Liver (tissue), 3 donors: ENCODE results near the gene PDRG1.

Experiments
- CTCF ChIP-seq: fragments of 150-350 bp; IDR thresholded peaks from 2 replicates; pipeline ENCODE4 v1.5.1; 2017; ENCODE audit warnings: improper control_type of control experiment, low read depth, low read length; ENCODE audit not compliant: missing input control
- HNF4A ChIP-seq, 2 donors: conservative IDR thresholded peaks; 2 replicates each; pipeline ENCODE4 v1.6.1; 2016; ENCODE audit warnings: antibody characterized with exemption in 2 of 2, mild to moderate bottlenecking in 2 of 2
- REST ChIP-seq: IDR thresholded peaks from 2 replicates; pipeline ENCODE4 v1.6.1; 2016; ENCODE audit warnings: antibody characterized with exemption, mild to moderate bottlenecking
- SP1 ChIP-seq: IDR thresholded peaks from 2 replicates; pipeline ENCODE4 v1.6.1; 2018; ENCODE audit warnings: antibody characterized with exemption, mild to moderate bottlenecking
- donor health status: healthy.
- donor health status: healthy.

- TF ChIP-seq CTCF, result no peak
- TF ChIP-seq HNF4A (conservative IDR thresholded peaks at IDR 0.05), result no peak
- no peak for TF ChIP-seq REST
- TF ChIP-seq SP1, result no peak
These were observed 22.4 kb upstream of the PDRG1 start for GRCh38 chr20:31974296-31974695.
